Measurements from ENCODE around the gene SHB.

DNA sequence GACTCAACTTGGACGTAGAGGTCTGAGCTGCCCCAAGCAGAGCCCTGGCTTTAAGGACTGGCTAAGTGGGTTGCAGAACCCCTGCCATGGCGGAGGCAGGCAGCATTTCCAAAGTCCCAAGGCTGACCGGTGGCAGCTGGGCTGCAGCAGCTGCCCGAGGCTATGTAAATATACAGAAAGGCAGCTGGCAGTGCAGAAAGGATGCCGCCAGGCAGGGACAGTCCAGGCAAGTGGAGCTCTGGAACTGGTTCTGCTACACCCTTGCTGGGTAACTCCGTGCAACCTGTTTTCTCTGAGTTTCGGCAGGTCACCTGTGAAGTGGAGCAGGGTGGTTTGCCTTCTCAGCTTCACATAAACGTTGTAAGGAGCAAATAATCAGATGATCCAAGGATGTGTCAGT is 46.0 kb downstream of the SHB start:
- peak in 1 of 3 donors; percentile 13 for TF ChIP-seq POLR2A (IDR thresholded peaks at IDR 0.05)
- TF ChIP-seq, protein P1, sequence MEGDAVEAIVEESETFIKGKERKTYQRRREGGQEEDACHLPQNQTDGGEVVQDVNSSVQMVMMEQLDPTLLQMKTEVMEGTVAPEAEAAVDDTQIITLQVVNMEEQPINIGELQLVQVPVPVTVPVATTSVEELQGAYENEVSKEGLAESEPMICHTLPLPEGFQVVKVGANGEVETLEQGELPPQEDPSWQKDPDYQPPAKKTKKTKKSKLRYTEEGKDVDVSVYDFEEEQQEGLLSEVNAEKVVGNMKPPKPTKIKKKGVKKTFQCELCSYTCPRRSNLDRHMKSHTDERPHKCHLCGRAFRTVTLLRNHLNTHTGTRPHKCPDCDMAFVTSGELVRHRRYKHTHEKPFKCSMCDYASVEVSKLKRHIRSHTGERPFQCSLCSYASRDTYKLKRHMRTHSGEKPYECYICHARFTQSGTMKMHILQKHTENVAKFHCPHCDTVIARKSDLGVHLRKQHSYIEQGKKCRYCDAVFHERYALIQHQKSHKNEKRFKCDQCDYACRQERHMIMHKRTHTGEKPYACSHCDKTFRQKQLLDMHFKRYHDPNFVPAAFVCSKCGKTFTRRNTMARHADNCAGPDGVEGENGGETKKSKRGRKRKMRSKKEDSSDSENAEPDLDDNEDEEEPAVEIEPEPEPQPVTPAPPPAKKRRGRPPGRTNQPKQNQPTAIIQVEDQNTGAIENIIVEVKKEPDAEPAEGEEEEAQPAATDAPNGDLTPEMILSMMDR (IDR thresholded peaks at IDR 0.05), result peak in 2 of 7 experiments; percentile 6 to 17

Data from body of pancreas (tissue), 4 donors.